HG02970 (cell line): ENCODE measurements around the gene RIPK3.
"Not testable (repeated sequence)": the region's sequence is repeated elsewhere in the genome, so short reads cannot be mapped to it uniquely, and the experiment has no call there.

ENCODE experiments used
- ATAC-seq: cut with Tn5 transposase; IDR thresholded peaks from one replicate; pipeline ENCODE4 v1.9.1; 2021; ENCODE audit warnings: mild to moderate bottlenecking, moderate library complexity, moderate number of reproducible peaks; ENCODE audit not compliant: unreplicated experiment, low FRiP score

Gene RIPK3

GRCh38 chr14:24339284-24340151 lies at the start of gene RIPK3:
RIPK3 (minus strand) TSS chr14:24339991; CDS start chr14:24339826, 165 bp downstream.
- no peak for ATAC-seq

GRCh38 chr14:24389226-24389848 lies 49.5 kb upstream of the RIPK3 start:
- no peak for ATAC-seq

GRCh38 chr14:24388474-24389179 lies 48.8 kb upstream of the RIPK3 start:
- no peak for ATAC-seq

- ATAC-seq = not testable (repeated sequence)
These were observed 47.8 kb upstream of the RIPK3 start for GRCh38 chr14:24387579-24387978.

GRCh38 chr14:24387009-24387345 lies 47.2 kb upstream of the RIPK3 start:
- ATAC-seq = no peak

- no peak for ATAC-seq
These were observed 45.7 kb upstream of the RIPK3 start for GRCh38 chr14:24385524-24385923.

GRCh38 chr14:24384169-24384568 lies 44.4 kb upstream of the RIPK3 start:
- no peak for ATAC-seq

GRCh38 chr14:24382064-24382371 lies 42.2 kb upstream of the RIPK3 start:
- no peak for ATAC-seq

GRCh38 chr14:24381363-24382063 lies 41.7 kb upstream of the RIPK3 start:
- ATAC-seq = no peak

GRCh38 chr14:24379907-24380730 lies 40.3 kb upstream of the RIPK3 start:
- ATAC-seq = no peak

- ATAC-seq = no peak
These were observed 39.5 kb upstream of the RIPK3 start for GRCh38 chr14:24378981-24379906.

- no peak for ATAC-seq
These were observed 38.5 kb upstream of the RIPK3 start for GRCh38 chr14:24378327-24378726.

- ATAC-seq = no peak
These were observed 37.9 kb upstream of the RIPK3 start for GRCh38 chr14:24377657-24378056.

- ATAC-seq = no peak
These were observed 37.3 kb upstream of the RIPK3 start for GRCh38 chr14:24377126-24377525.

GRCh38 chr14:24376448-24377070 lies 36.8 kb upstream of the RIPK3 start:
- ATAC-seq = no peak

- no peak for ATAC-seq
These were observed 33.1 kb upstream of the RIPK3 start for GRCh38 chr14:24372701-24373416.

GRCh38 chr14:24371605-24372004 lies 31.8 kb upstream of the RIPK3 start:
- ATAC-seq = not testable (repeated sequence)

GRCh38 chr14:24370748-24371147 lies 31.0 kb upstream of the RIPK3 start:
- ATAC-seq = no peak
